ENCODE results near the gene DDX23. TPM values are rescaled to one million over a fixed set of nuclear protein-coding genes. Genes with fewer than 3 reads are reported as not detected.
A peak's percentile ranks its signal among the peaks of the same experiment; 100 is the strongest.

The DDX23 gene
- total RNA-seq, 4 donors from 2014 or later: 68.0 to 143 (median 104) TPM

- peaks cover 0 to 25% (median 0%) of the 10 kb centered on the region in 3 donors for H3K36me3 ChIP-seq
- H3K27me3 ChIP-seq: no peaks in the 10 kb centered on the region
- H3K27ac ChIP-seq: no peak overlapping the region
Measured at GRCh38 chr12:48824905-48825304, 27.1 kb downstream of the DDX23 start.

GRCh38 chr12:48824112-48824511, 27.9 kb downstream of the DDX23 start:
- TF ChIP-seq CTCF (IDR thresholded peaks at IDR 0.05) (no peak), POLR2A (IDR thresholded peaks at IDR 0.05) (no peak)
- H3K27ac ChIP-seq: no peak overlapping the region
- no peak overlapping the region for H3K4me3 ChIP-seq
- no peaks in the 10 kb centered on the region for H3K27me3 ChIP-seq
- no peak for DNase-seq
- no peaks in the 10 kb centered on the region for H3K4me1 ChIP-seq
- H3K36me3 ChIP-seq: peaks cover 0 to 17% (median 0%) of the 10 kb centered on the region in 3 donors
- no peaks in the 10 kb centered on the region for H3K9me3 ChIP-seq

More at GRCh38 chr12:48824905-48825304, 27.1 kb downstream of the DDX23 start:
- TF ChIP-seq POLR2A (IDR thresholded peaks at IDR 0.05): no peak
- TF ChIP-seq CTCF (IDR thresholded peaks at IDR 0.05): no peak
- H3K4me3 ChIP-seq: no peak overlapping the region
- DNase-seq: no peak
- no peaks in the 10 kb centered on the region for H3K9me3 ChIP-seq
- no peaks in the 10 kb centered on the region for H3K4me1 ChIP-seq

GRCh38 chr12:48823281-48823680, 28.7 kb downstream of the DDX23 start:
- H3K4me3 ChIP-seq: no peak overlapping the region
- H3K9me3 ChIP-seq: no peaks in the 10 kb centered on the region
- no peak for DNase-seq
- peaks cover 0 to 10% (median 0%) of the 10 kb centered on the region in 3 donors for H3K36me3 ChIP-seq
- H3K4me1 ChIP-seq: no peaks in the 10 kb centered on the region
- no peaks in the 10 kb centered on the region for H3K27me3 ChIP-seq
- H3K27ac ChIP-seq: no peak overlapping the region
- TF ChIP-seq CTCF (IDR thresholded peaks at IDR 0.05): no peak
- TF ChIP-seq POLR2A (IDR thresholded peaks at IDR 0.05): no peak

GRCh38 chr12:48822711-48823110, 29.3 kb downstream of the DDX23 start:
- Histone ChIP-seq H3K4me1 (peaks cover 0 to 4% (median 2%) of the 10 kb centered on the region in 4 donors), H3K36me3 (peaks cover 0 to 4% (median 0%) of the 10 kb centered on the region in 3 donors), H3K4me3 (no peak overlapping the region), H3K27me3 (no peaks in the 10 kb centered on the region), H3K27ac (peak overlapping the region in 1 of 4 donors; percentile 26), H3K9me3 (no peaks in the 10 kb centered on the region)
- TF ChIP-seq CTCF (IDR thresholded peaks at IDR 0.05): no peak
- TF ChIP-seq POLR2A (IDR thresholded peaks at IDR 0.05): no peak
- no peak for DNase-seq

GRCh38 chr12:48822139-48822538, 29.8 kb downstream of the DDX23 start:
- Histone ChIP-seq H3K4me1 (peaks cover 0 to 10% (median 3%) of the 10 kb centered on the region in 4 donors), H3K9me3 (no peaks in the 10 kb centered on the region), H3K36me3 (no peaks in the 10 kb centered on the region), H3K27ac (peak overlapping the region in 1 of 4 donors; percentile 26), H3K4me3 (no peak overlapping the region), H3K27me3 (no peaks in the 10 kb centered on the region)
- TF ChIP-seq POLR2A (IDR thresholded peaks at IDR 0.05): no peak
- TF ChIP-seq CTCF (IDR thresholded peaks at IDR 0.05): no peak
- peak in 1 of 3 donors; percentile 62 for DNase-seq

Data from Peyer's patch (tissue), 4 donors.